Measurements from ENCODE around the gene FOXP1.

Gene FOXP1

GRCh38 chr3:71309342-71309741, 274.2 kb downstream of the FOXP1 start:
- Histone ChIP-seq H3K27me3 (ENCODE audit: low read depth, low read length) (peaks cover 28% of the 10 kb centered on the region), H2AFZ (ENCODE audit: low read depth, low read length) (no peak overlapping the region), H3K9me3 (ENCODE audit: insufficient read depth, low read length) (no peaks in the 10 kb centered on the region), H3K4me2 (ENCODE audit: low read length) (no peak overlapping the region), H4K20me1 (ENCODE audit: insufficient read depth, low read length) (no peaks in the 10 kb centered on the region), H3K9ac (ENCODE audit: low read length) (no peak overlapping the region), H3K4me3 (ENCODE audit: low read length) (no peak overlapping the region), H3K36me3 (replicated peaks; ENCODE audit: low read depth, low read length) (no peaks in the 10 kb centered on the region), H3K79me2 (ENCODE audit: low read length) (no peaks in the 10 kb centered on the region), H3K27ac (ENCODE audit: low read length) (no peak overlapping the region), H3K4me1 (ENCODE audit: low read length) (peaks cover 19% of the 10 kb centered on the region)
- TF ChIP-seq CTCF (IDR thresholded peaks at IDR 0.05; ENCODE audit: low read depth, low read length) (no peak), EZH2phosphoT487 (IDR thresholded peaks at IDR 0.05; ENCODE audit: low read depth) (no peak)

- Histone ChIP-seq H3K27me3 (ENCODE audit: low read depth, low read length) (peaks cover 26% of the 10 kb centered on the region), H3K4me3 (ENCODE audit: low read length) (no peak overlapping the region), H3K27ac (ENCODE audit: low read length) (no peak overlapping the region), H3K9ac (ENCODE audit: low read length) (no peak overlapping the region), H2AFZ (ENCODE audit: low read depth, low read length) (no peak overlapping the region), H3K4me1 (ENCODE audit: low read length) (peaks cover 24% of the 10 kb centered on the region), H3K4me2 (ENCODE audit: low read length) (no peak overlapping the region), H3K9me3 (ENCODE audit: insufficient read depth, low read length) (no peaks in the 10 kb centered on the region), H4K20me1 (ENCODE audit: insufficient read depth, low read length) (no peaks in the 10 kb centered on the region), H3K36me3 (replicated peaks; ENCODE audit: low read depth, low read length) (no peaks in the 10 kb centered on the region), H3K79me2 (ENCODE audit: low read length) (no peaks in the 10 kb centered on the region)
- no peak for TF ChIP-seq EZH2phosphoT487 (IDR thresholded peaks at IDR 0.05; ENCODE audit: low read depth)
- no peak for TF ChIP-seq CTCF (IDR thresholded peaks at IDR 0.05; ENCODE audit: low read depth, low read length)
These were observed 274.7 kb downstream of the FOXP1 start for GRCh38 chr3:71308836-71309235.

- H3K36me3 ChIP-seq (replicated peaks; ENCODE audit: low read depth, low read length), result no peaks in the 10 kb centered on the region
- no peak for TF ChIP-seq CTCF (IDR thresholded peaks at IDR 0.05; ENCODE audit: low read depth, low read length)
- TF ChIP-seq EZH2phosphoT487 (IDR thresholded peaks at IDR 0.05; ENCODE audit: low read depth), result no peak
- peaks cover 31% of the 10 kb centered on the region for H3K4me1 ChIP-seq (ENCODE audit: low read length)
- no peak overlapping the region for H3K4me2 ChIP-seq (ENCODE audit: low read length)
- H4K20me1 ChIP-seq (ENCODE audit: insufficient read depth, low read length), result no peaks in the 10 kb centered on the region
- H3K27ac ChIP-seq (ENCODE audit: low read length), result no peak overlapping the region
- H2AFZ ChIP-seq (ENCODE audit: low read depth, low read length), result no peak overlapping the region
- no peaks in the 10 kb centered on the region for H3K79me2 ChIP-seq (ENCODE audit: low read length)
- peaks cover 24% of the 10 kb centered on the region for H3K27me3 ChIP-seq (ENCODE audit: low read depth, low read length)
- no peak overlapping the region for H3K4me3 ChIP-seq (ENCODE audit: low read length)
- no peak overlapping the region for H3K9ac ChIP-seq (ENCODE audit: low read length)
- H3K9me3 ChIP-seq (ENCODE audit: insufficient read depth, low read length), result no peaks in the 10 kb centered on the region
These were observed 275.4 kb downstream of the FOXP1 start for GRCh38 chr3:71307991-71308697.

GRCh38 chr3:71305231-71306206, 278.0 kb downstream of the FOXP1 start:
- Histone ChIP-seq H3K27me3 (ENCODE audit: low read depth, low read length) (peaks cover 24% of the 10 kb centered on the region), H3K79me2 (ENCODE audit: low read length) (no peaks in the 10 kb centered on the region; the same call in 1 of the 2 replicates), H3K4me1 (ENCODE audit: low read length) (peaks cover 57% of the 10 kb centered on the region), H3K9ac (ENCODE audit: low read length) (peak overlapping the region; percentile 35), H3K36me3 (replicated peaks; ENCODE audit: low read depth, low read length) (no peaks in the 10 kb centered on the region), H2AFZ (ENCODE audit: low read depth, low read length) (peak overlapping the region; percentile 52), H3K4me3 (ENCODE audit: low read length) (peak overlapping the region; percentile 73), H3K27ac (ENCODE audit: low read length) (no peak overlapping the region), H3K4me2 (ENCODE audit: low read length) (peak overlapping the region; percentile 91), H3K9me3 (ENCODE audit: insufficient read depth, low read length) (no peaks in the 10 kb centered on the region), H4K20me1 (ENCODE audit: insufficient read depth, low read length) (no peaks in the 10 kb centered on the region)
- TF ChIP-seq EZH2phosphoT487 (IDR thresholded peaks at IDR 0.05; ENCODE audit: low read depth) (no peak; the same call in 1 of the 2 replicates), CTCF (IDR thresholded peaks at IDR 0.05; ENCODE audit: low read depth, low read length) (no peak)

Measured in OCI-LY3 (cell line).